HepG2 (cell line): ENCODE data around the gene PFKL. TPM values are rescaled to one million over a fixed set of nuclear protein-coding genes. Genes with fewer than 3 reads are reported as not detected.

Source experiments
- ATF1 ChIP-seq: IDR thresholded peaks from 2 replicates; pipeline ENCODE4 v1.6.1; 2016; ENCODE audit warnings: mild to moderate bottlenecking, control low read depth
- CREBL2 ChIP-seq: sonication (generic); formaldehyde crosslinking; IDR thresholded peaks from 2 replicates; pipeline ENCODE4 v1.8.1; 2023; ENCODE audit warnings: missing genetic modification reagents, mild to moderate bottlenecking, borderline replicate concordance
- EP300 ChIP-seq, 3 experiments: sonication (generic) in 1 of 3; formaldehyde crosslinking in 1 of 3; IDR thresholded peaks; 2 replicates each; pipeline versions ENCODE4 v1.5.1 to v1.6.1; 2011 to 2020; ENCODE audit warnings: low read depth in 2 of 3, low read length in 2 of 3, borderline replicate concordance in 1 of 3, improper control_type of control experiment in 1 of 3, mild to moderate bottlenecking in 1 of 3, missing genetic modification reagents in 1 of 3, moderate library complexity in 1 of 3
- FOXK1 ChIP-seq: sonication (generic); formaldehyde crosslinking; IDR thresholded peaks from 2 replicates; pipeline ENCODE4 v1.4.0; 2020; ENCODE audit warnings: low read depth, missing genetic modification reagents, borderline replicate concordance
- MTERF4 ChIP-seq: sonication (generic); formaldehyde crosslinking; IDR thresholded peaks from 2 replicates; pipeline ENCODE4 v1.8.0; 2023; ENCODE audit warnings: mild to moderate bottlenecking, missing genetic modification reagents
- MTF2 ChIP-seq: sonication (generic); formaldehyde crosslinking; IDR thresholded peaks from 2 replicates; pipeline ENCODE4 v1.5.0; 2020; ENCODE audit warnings: missing genetic modification reagents, borderline replicate concordance
- MXD1 ChIP-seq: sonication (generic); formaldehyde crosslinking; IDR thresholded peaks from 2 replicates; pipeline ENCODE4 v1.4.0; 2020; ENCODE audit warnings: mild to moderate bottlenecking, missing genetic modification reagents
- MXD4 ChIP-seq: IDR thresholded peaks from 2 replicates; pipeline ENCODE4 v1.6.1; 2016; ENCODE audit warnings: mild to moderate bottlenecking, missing biosample characterization, missing genetic modification reagents
- RAD21 ChIP-seq: fragments of 450-650 bp; formaldehyde crosslinking; IDR thresholded peaks from 2 replicates; pipeline ENCODE4 v1.5.0; 2020; ENCODE audit warnings: mild to moderate bottlenecking
- SAFB2 ChIP-seq: sonication (generic); formaldehyde crosslinking; IDR thresholded peaks from 2 replicates; pipeline ENCODE4 v1.5.1; 2020; ENCODE audit warnings: missing genetic modification reagents, low read depth, mild to moderate bottlenecking, borderline replicate concordance
- SALL2 ChIP-seq: sonication (generic); formaldehyde crosslinking; IDR thresholded peaks from 2 replicates; pipeline ENCODE4 v1.8.1; 2023; ENCODE audit warnings: mild to moderate bottlenecking, missing genetic modification reagents, inconsistent platforms
- TFE3 ChIP-seq: IDR thresholded peaks from 2 replicates; pipeline ENCODE4 v1.6.1; 2016
- ZBTB26 ChIP-seq: IDR thresholded peaks from 2 replicates; pipeline ENCODE4 v1.6.1; 2016; ENCODE audit warnings: missing compliant biosample characterization, missing genetic modification reagents, borderline replicate concordance
- ZKSCAN8 ChIP-seq: IDR thresholded peaks from 2 replicates; pipeline ENCODE4 v1.6.1; 2016; ENCODE audit warnings: borderline replicate concordance, missing genetic modification reagents, missing compliant biosample characterization
- ZMYM3 ChIP-seq: sonication (generic); formaldehyde crosslinking; IDR thresholded peaks from 2 replicates; pipeline ENCODE4 v1.5.1; 2020; ENCODE audit warnings: mild to moderate bottlenecking, missing genetic modification reagents
- ZNF281 ChIP-seq: sonication (generic); formaldehyde crosslinking; IDR thresholded peaks from 2 replicates; pipeline ENCODE4 v1.4.0; 2020; ENCODE audit warnings: missing genetic modification reagents, borderline replicate concordance
- ZNF335 ChIP-seq: sonication (generic); formaldehyde crosslinking; IDR thresholded peaks from 2 replicates; pipeline ENCODE4 v1.4.0; 2020; ENCODE audit warnings: missing genetic modification reagents
- ZNF343 ChIP-seq: sonication (generic); formaldehyde crosslinking; IDR thresholded peaks from 2 replicates; pipeline ENCODE4 v1.4.0; 2020; ENCODE audit warnings: mild to moderate bottlenecking, missing genetic modification reagents
- ZNF501 ChIP-seq: sonication (generic); formaldehyde crosslinking; IDR thresholded peaks from 2 replicates; pipeline ENCODE4 v1.5.1; 2020; ENCODE audit warnings: mild to moderate bottlenecking, moderate library complexity, missing genetic modification reagents
- ZNF691 ChIP-seq: sonication (generic); formaldehyde crosslinking; IDR thresholded peaks from 2 replicates; pipeline ENCODE4 v1.4.0; 2020; ENCODE audit warnings: missing genetic modification reagents, low read depth, mild to moderate bottlenecking, borderline replicate concordance
- polyA plus RNA-seq, 8 experiments: library from polyadenylated mRNA; depleted of rRNA in 3 of 8; stranded (reverse) in 7 of 8; unstranded in 1 of 8; fragments of >200 nt; fragmentation: Illumina TruSeq in 4 of 8; extraction: Trizol in 4 of 8; gene quantifications; 2 replicates each; pipeline versions ENCODE4 v1.2.1 to v1.2.3, GENCODE V29; 2011 to 2016; ENCODE audit warnings: low read depth in 4 of 8, missing spikeins in 1 of 8, mixed read lengths in 1 of 8; ENCODE audit not compliant: insufficient read depth in 1 of 8
- total RNA-seq, 5 experiments: library from RNA; depleted of rRNA; stranded (reverse); fragments of >200 nt; fragmentation: Illumina TruSeq; extraction: Trizol; gene quantifications; 2 replicates each; pipeline ENCODE4 v1.2.3, GENCODE V29; 2016; ENCODE audit warnings: low read depth in 1 of 5

The PFKL gene
- total and polyA plus RNA-seq, 2 of the 13 experiments (the other 11 are each of a cell fraction or from before 2014, with no cell fraction given), result 92.8 to 106 TPM

- TF ChIP-seq ZNF501, result peak; percentile 49; the same call in 1 of the 2 replicates
- TF ChIP-seq FOXK1 (CRISPR knock-in tag), result no peak
- no peak for TF ChIP-seq MXD4 (CRISPR knock-in tag)
- no peak for TF ChIP-seq ZNF691
- no peak for TF ChIP-seq ZKSCAN8 (CRISPR knock-in tag)
- TF ChIP-seq RAD21, result no peak
- no peak for TF ChIP-seq MTERF4
- TF ChIP-seq ZNF343 (CRISPR knock-in tag), result no peak
- TF ChIP-seq ZNF335 (CRISPR knock-in tag), result 0 out of 2 replicates have a peak, but pooled peaks have one; percentile 14
- no peak for TF ChIP-seq ATF1 (CRISPR knock-in tag)
- TF ChIP-seq ZMYM3, result no peak
- TF ChIP-seq CREBL2 (CRISPR knock-in tag), result no peak
- TF ChIP-seq MXD1, result no peak
- peak in 1 of 2 experiments; percentile 19; a peak in 1 of 4 replicates for TF ChIP-seq EP300 (IDR thresholded peaks at IDR 0.05; ENCODE audit: low read depth in 2 of 2, low read length in 2 of 2)
- no peak; the same call in 1 of the 2 replicates for TF ChIP-seq EP300 (CRISPR knock-in tag; IDR thresholded peaks at IDR 0.05; ENCODE audit: borderline replicate concordance)
- TF ChIP-seq SALL2 (CRISPR knock-in tag), result no peak
- no peak for TF ChIP-seq SAFB2
- TF ChIP-seq MTF2, result no peak
- TF ChIP-seq TFE3, result peak; percentile 65; the same call in 1 of the 2 replicates
- TF ChIP-seq ZNF281, result no peak
- TF ChIP-seq ZBTB26 (CRISPR knock-in tag), result no peak
Measured at GRCh38 chr21:44370027-44370735, 70.3 kb downstream of the PFKL start (continued).
